PC-3 (cell line): Measurements from ENCODE around the gene SLC25A48.

Experiments used
- CTCF ChIP-seq: fragments of 300-600 bp; sonication (generic); conservative IDR thresholded peaks from 2 replicates; pipeline ENCODE4 v1.5.1; 2017; ENCODE audit warnings: antibody characterized with exemption, low read depth, mild to moderate bottlenecking, low read length
- EZH2 ChIP-seq: fragments of 300-600 bp; sonication (generic); IDR thresholded peaks from one replicate; pipeline ENCODE4 v1.6.1; 2017; ENCODE audit warnings: antibody characterized with exemption, mild to moderate bottlenecking, low read length; ENCODE audit not compliant: unreplicated experiment

- no peak for TF ChIP-seq CTCF
- no peak for TF ChIP-seq EZH2
These were observed 27.6 kb downstream of the SLC25A48 start for GRCh38 chr5:135862086-135862485.
